CD14-positive monocyte (primary cell): ENCODE results near the gene ERLEC1. TPM values are rescaled to one million over a fixed set of nuclear protein-coding genes. Genes with fewer than 3 reads are reported as not detected.

Source experiments
- DNase-seq, 3 donors: peaks; one replicate each; pipeline ENCODE4 v3.0.0-alpha.2; 2011 to 2022
- H2AFZ ChIP-seq: 2 replicates; pipeline ENCODE4 v1.6.0; 2012; ENCODE audit warnings: mild to moderate bottlenecking, low read depth, low read length, inconsistent platforms; ENCODE audit not compliant: insufficient read depth, poor library complexity, severe bottlenecking
- H3K27ac ChIP-seq, 2 donors: 1 replicate in 1 of 2; 2 replicates in 1 of 2; pipeline ENCODE4 v1.5.1; 2012 to 2013; ENCODE audit warnings: low read length in 2 of 2, control low read depth in 1 of 2, inconsistent platforms in 1 of 2, low read depth in 1 of 2, mild to moderate bottlenecking in 1 of 2
- H3K27me3 ChIP-seq, 2 donors: one replicate each; pipeline versions ENCODE4 v1.6.0 to v1.6.1; 2011 to 2013; ENCODE audit warnings: low read length in 2 of 2; ENCODE audit not compliant: control insufficient read depth in 2 of 2, insufficient read depth in 2 of 2
- H3K36me3 ChIP-seq, 2 donors: replicated peaks in 1 of 2; 1 replicate in 1 of 2; 2 replicates in 1 of 2; pipeline versions ENCODE4 v1.5.1 to v1.6.1; 2012 to 2013; ENCODE audit warnings: low read length in 2 of 2, control low read depth in 1 of 2, inconsistent platforms in 1 of 2, mild to moderate bottlenecking in 1 of 2; ENCODE audit not compliant: insufficient read depth in 2 of 2, control insufficient read depth in 1 of 2
- H3K4me1 ChIP-seq, 2 donors: 1 replicate in 1 of 2; 2 replicates in 1 of 2; pipeline versions ENCODE4 v1.5.1 to v1.6.1; 2012 to 2013; ENCODE audit warnings: low read length in 2 of 2, control low read depth in 1 of 2, inconsistent platforms in 1 of 2, mild to moderate bottlenecking in 1 of 2, moderate library complexity in 1 of 2; ENCODE audit not compliant: insufficient read depth in 2 of 2, control insufficient read depth in 1 of 2
- H3K4me2 ChIP-seq: replicated peaks from 2 replicates; pipeline ENCODE3; 2012; ENCODE audit warnings: low read length, moderate library complexity, mild to moderate bottlenecking; ENCODE audit not compliant: poor library complexity, severe bottlenecking; ENCODE audit errors: extremely low read depth
- H3K4me3 ChIP-seq, 3 experiments: fragments of 200-600 bp in 1 of 3; sonication (generic) in 1 of 3; replicated peaks in 1 of 3; 1 replicate in 2 of 3; 2 replicates in 1 of 3; pipeline ENCODE4 v1.5.1; 2011 to 2013; ENCODE audit warnings: low read length in 3 of 3, mild to moderate bottlenecking in 3 of 3, control low read depth in 2 of 3, low read depth in 2 of 3, inconsistent platforms in 1 of 3, moderate library complexity in 1 of 3
- H3K79me2 ChIP-seq: 2 replicates; pipeline ENCODE4 v1.6.0; 2012; ENCODE audit warnings: mild to moderate bottlenecking, control low read depth, inconsistent platforms, low read length, moderate library complexity; ENCODE audit not compliant: insufficient read depth
- H3K9ac ChIP-seq: 2 replicates; pipeline ENCODE4 v1.6.0; 2017; ENCODE audit warnings: low read length, mild to moderate bottlenecking; ENCODE audit not compliant: insufficient read depth, poor library complexity, severe bottlenecking
- H3K9me3 ChIP-seq, 2 donors: replicated peaks in 1 of 2; 1 replicate in 1 of 2; 2 replicates in 1 of 2; pipeline versions ENCODE4 v1.5.1 to v1.6.1; 2012 to 2013; ENCODE audit warnings: low read length in 2 of 2, control low read depth in 1 of 2; ENCODE audit not compliant: control insufficient read depth in 1 of 2, insufficient read depth in 1 of 2
- H4K20me1 ChIP-seq: 2 replicates; pipeline ENCODE4 v1.6.0; 2012; ENCODE audit warnings: mild to moderate bottlenecking, low read length, control low read depth, moderate library complexity; ENCODE audit not compliant: insufficient read depth
- H3K27ac Mint-ChIP-seq, 7 donors: one replicate each; pipeline ENCODE4 v1.8.0; 2020; ENCODE audit warnings: mild to moderate bottlenecking in 7 of 7, mixed read lengths in 7 of 7, moderate library complexity in 6 of 7, inconsistent platforms in 2 of 7
- H3K27me3 Mint-ChIP-seq, 3 donors: one replicate each; pipeline ENCODE4 v1.8.0; 2021 to 2022; ENCODE audit warnings: low read depth in 3 of 3, mild to moderate bottlenecking in 3 of 3, mixed read lengths in 3 of 3, moderate library complexity in 3 of 3, inconsistent platforms in 1 of 3
- H3K36me3 Mint-ChIP-seq, 2 donors: one replicate each; pipeline ENCODE4 v1.8.0; 2020; ENCODE audit warnings: mixed read lengths in 2 of 2, inconsistent platforms in 1 of 2, mild to moderate bottlenecking in 1 of 2
- H3K4me1 Mint-ChIP-seq: one replicate; pipeline ENCODE4 v1.8.0; 2020; ENCODE audit warnings: mild to moderate bottlenecking, mixed read lengths
- H3K4me3 Mint-ChIP-seq, 2 donors: one replicate each; pipeline ENCODE4 v1.8.0; 2020; ENCODE audit warnings: mild to moderate bottlenecking in 2 of 2, mixed read lengths in 2 of 2, moderate library complexity in 1 of 2
- H3K9me3 Mint-ChIP-seq, 7 donors: one replicate each; pipeline ENCODE4 v1.8.0; 2020 to 2022; ENCODE audit warnings: mixed read lengths in 7 of 7, mild to moderate bottlenecking in 6 of 7, moderate library complexity in 6 of 7, inconsistent platforms in 2 of 7
- CTCF ChIP-seq: fragments of 200-600 bp; IDR thresholded peaks from one replicate; pipeline ENCODE4 v1.8.0; 2022; ENCODE audit warnings: antibody characterized with exemption, mild to moderate bottlenecking
- WGBS: methylation state at CpG from one replicate; pipeline ENCODE4 v1.1.5; 2013; ENCODE audit warnings: missing lambda C conversion rate; ENCODE audit not compliant: insufficient coverage; 5-methylcytosine and 5-hydroxymethylcytosine counted together
- intact Hi-C, 2 donors: fragments of 100-400 bp; cut with micrococcal nuclease; formaldehyde crosslinking; loops; one replicate each; pipeline versions ENCODE4 v1.15.0 to v1.15.1; 2023
- polyA plus RNA-seq, 3 donors: library from polyadenylated mRNA; depleted of rRNA in 1 of 3; unstranded in 2 of 3; stranded (reverse) in 1 of 3; fragments of 300-500 nt in 2 of 3; fragments of >200 nt in 1 of 3; fragmentation: Illumina TruSeq in 2 of 3; gene quantifications; 1 replicate in 2 of 3; 2 replicates in 1 of 3; pipeline ENCODE4 v1.2.3, GENCODE V29; 2012 to 2021

ERLEC1 gene
- polyA plus RNA-seq, 3 donors, result 11.4 to 23.8 (median 23.7) TPM

GRCh38 chr2:53827398-53828175, 40.7 kb downstream of the ERLEC1 start:
- Histone ChIP-seq H3K36me3 (no peaks in the 10 kb centered on the region), H3K4me1 (no peaks in the 10 kb centered on the region), H2AFZ (no peak overlapping the region), H4K20me1 (no peaks in the 10 kb centered on the region), H3K27me3 (no peaks in the 10 kb centered on the region), H3K79me2 (no peaks in the 10 kb centered on the region), H3K27ac (no peak overlapping the region), H3K4me2 (no peak overlapping the region), H3K4me3 (no peak overlapping the region), H3K9ac (no peak overlapping the region), H3K9me3 (no peaks in the 10 kb centered on the region)
- no peak overlapping the region for H3K27ac Mint-ChIP-seq
- no peak for TF ChIP-seq CTCF
- H3K27me3 Mint-ChIP-seq, result peaks cover 0 to 4% (median 0%) of the 10 kb centered on the region in 3 donors
- WGBS, result 80% methylated on average over 1 of the region's 3 CpGs
- peaks cover 4 to 6% of the 10 kb centered on the region in 2 donors for H3K36me3 Mint-ChIP-seq
- DNase-seq, result no peak
- peaks cover 0 to 1% (median 0%) of the 10 kb centered on the region in 7 donors for H3K9me3 Mint-ChIP-seq
- H3K4me1 Mint-ChIP-seq, result no peaks in the 10 kb centered on the region
- intact Hi-C loops, result no loop called here
- H3K4me3 Mint-ChIP-seq, result no peak overlapping the region

- peaks cover 4 to 5% of the 10 kb centered on the region in 2 donors for H3K36me3 Mint-ChIP-seq
- TF ChIP-seq CTCF, result no peak
- WGBS, result no CpG with 5 or more reads among the region's 4 CpGs
These were observed 41.5 kb downstream of the ERLEC1 start for GRCh38 chr2:53828331-53828730.

More at GRCh38 chr2:53828331-53828730, 41.5 kb downstream of the ERLEC1 start:
- DNase-seq, result no peak
- H3K9me3 ChIP-seq, result no peaks in the 10 kb centered on the region
- peaks cover 0 to 4% (median 0%) of the 10 kb centered on the region in 3 donors for H3K27me3 Mint-ChIP-seq
- no peak overlapping the region for H2AFZ ChIP-seq
- no peaks in the 10 kb centered on the region for H4K20me1 ChIP-seq
- no peak overlapping the region for H3K4me3 Mint-ChIP-seq
- H3K27me3 ChIP-seq, result no peaks in the 10 kb centered on the region
- H3K27ac ChIP-seq, result no peak overlapping the region
- H3K4me1 ChIP-seq, result no peaks in the 10 kb centered on the region
- no peaks in the 10 kb centered on the region for H3K79me2 ChIP-seq
- peaks cover 0 to 1% (median 0%) of the 10 kb centered on the region in 7 donors for H3K9me3 Mint-ChIP-seq
- H3K4me1 Mint-ChIP-seq, result no peaks in the 10 kb centered on the region
- intact Hi-C loops, result no loop called here
- H3K4me2 ChIP-seq, result no peak overlapping the region
- H3K36me3 ChIP-seq, result no peaks in the 10 kb centered on the region
- H3K9ac ChIP-seq, result no peak overlapping the region
- H3K4me3 ChIP-seq, result no peak overlapping the region
- no peak overlapping the region for H3K27ac Mint-ChIP-seq
